ENCODE results near the gene ADGRE2. TPM values are rescaled to one million over a fixed set of nuclear protein-coding genes. Genes with fewer than 3 reads are reported as not detected.

Gene ADGRE2
- total and polyA plus RNA-seq, 4 donors = 0.40 to 5.3 (median 1.2) TPM

- no peak for DNase-seq (ENCODE audit: low spot score)
- Histone ChIP-seq H3K27me3 (ENCODE audit: control insufficient read depth in 4 of 4, insufficient read depth in 4 of 4, low read length in 3 of 4) (peaks cover 0 to 3% (median 1%) of the 10 kb centered on the region in 4 donors), H3K36me3 (ENCODE audit: control insufficient read depth in 4 of 4, insufficient read depth in 3 of 4, low read depth in 1 of 4, low read length in 3 of 4) (no peaks in the 10 kb centered on the region), H3K9me3 (ENCODE audit: control insufficient read depth in 4 of 4, low read length in 3 of 4) (no peaks in the 10 kb centered on the region), H3K27ac (ENCODE audit: low read depth in 1 of 2, low read length in 2 of 2) (peak overlapping the region in 1 of 2 donors; percentile 31), H3K4me3 (ENCODE audit: low read depth in 1 of 3, low read length in 3 of 3) (no peak overlapping the region), H3K9ac (ENCODE audit: low read depth in 1 of 2, low read length in 2 of 2) (no peak overlapping the region), H3K4me1 (ENCODE audit: control insufficient read depth in 4 of 4, insufficient read depth in 4 of 4, low read length in 3 of 4) (no peaks in the 10 kb centered on the region)
- TF ChIP-seq TAF1 (conservative IDR thresholded peaks at IDR 0.05) = no peak
- TF ChIP-seq NR2F2 (IDR thresholded peaks at IDR 0.05) = no peak
- TF ChIP-seq YY1 (IDR thresholded peaks at IDR 0.05) = no peak
- TF ChIP-seq GABPA (IDR thresholded peaks at IDR 0.05 in 1 of 2, conservative IDR thresholded peaks at IDR 0.05 in 1 of 2) = no peak
- no peak for TF ChIP-seq ATF3 (IDR thresholded peaks at IDR 0.05)
- no peak for TF ChIP-seq RXRA (IDR thresholded peaks at IDR 0.05)
- no peak for TF ChIP-seq HNF4G (IDR thresholded peaks at IDR 0.05)
- TF ChIP-seq CTCF (IDR thresholded peaks at IDR 0.05; ENCODE audit: low read depth, low read length, missing input control) = no peak
- no peak for TF ChIP-seq MAX (IDR thresholded peaks at IDR 0.05)
- no peak for TF ChIP-seq FOXA1 (IDR thresholded peaks at IDR 0.05)
- TF ChIP-seq RAD21 (IDR thresholded peaks at IDR 0.05) = no peak
- no peak for TF ChIP-seq ZBTB33 (IDR thresholded peaks at IDR 0.05)
- no peak for TF ChIP-seq FOXA2 (IDR thresholded peaks at IDR 0.05)
- no peak for TF ChIP-seq REST (IDR thresholded peaks at IDR 0.05)
- no peak for TF ChIP-seq EGR1 (IDR thresholded peaks at IDR 0.05; ENCODE audit: low read depth in 2 of 2)
- no peak for TF ChIP-seq SP1 (IDR thresholded peaks at IDR 0.05)
- TF ChIP-seq JUND (IDR thresholded peaks at IDR 0.05) = no peak
- no peak for TF ChIP-seq HNF4A (conservative IDR thresholded peaks at IDR 0.05)
- WGBS = 36% methylated on average over 3 of the region's 3 CpGs
These were observed 94.9 kb downstream of the ADGRE2 start for GRCh38 chr19:14683439-14683838.

Small RNAs within 50 kb of the gene (small RNA-seq; reads per million reads assigned to genes)
- gene AC005255.1 = 0.07 reads per million

Other genes with a start within 250 kb of the ADGRE2 start
- gene TECR, start 249.0 kb downstream of the ADGRE2 start, total RNA-seq = 10 to 100 TPM; 26.4 to 35.3 TPM
- gene TECR, start 249.0 kb downstream of the ADGRE2 start, polyA plus RNA-seq = 100 to 1,000 TPM in 1 of 2 donors, 10 to 100 TPM in 1; 86.3 to 157 TPM
- 100 to 1,000 TPM; 110 to 222 TPM for gene NDUFB7, start 206.5 kb downstream of the ADGRE2 start, total RNA-seq
- gene NDUFB7, start 206.5 kb downstream of the ADGRE2 start, polyA plus RNA-seq = 100 to 1,000 TPM; 282 to 293 TPM
- under 1 TPM in 1 of 2 donors, not detected in 1; 0.28 TPM for gene CLEC17A, start 195.5 kb downstream of the ADGRE2 start, total RNA-seq
- under 1 TPM in 1 of 2 donors, not detected in 1; 0.22 TPM for gene CLEC17A, start 195.5 kb downstream of the ADGRE2 start, polyA plus RNA-seq
- under 1 TPM; 0.28 to 0.67 TPM for gene ADGRE3, start 103.7 kb downstream of the ADGRE2 start, total RNA-seq
- under 1 TPM; 0.15 to 0.17 TPM for gene ADGRE3, start 103.7 kb downstream of the ADGRE2 start, polyA plus RNA-seq
- 10 to 100 TPM in 1 of 2 donors, 1 to 10 TPM in 1; 5.5 to 11.2 TPM for gene ZNF333, start 88.5 kb downstream of the ADGRE2 start, total RNA-seq
- 1 to 10 TPM; 1.7 to 1.8 TPM for gene ZNF333, start 88.5 kb downstream of the ADGRE2 start, polyA plus RNA-seq
- gene OR7A5, start 56.6 kb upstream of the ADGRE2 start, total RNA-seq = not detected
- not detected for gene OR7A5, start 56.6 kb upstream of the ADGRE2 start, polyA plus RNA-seq
- gene OR7C1, start 56.6 kb upstream of the ADGRE2 start, total RNA-seq = under 1 TPM in 1 of 2 donors, not detected in 1; 0.14 TPM
- gene OR7C1, start 56.6 kb upstream of the ADGRE2 start, polyA plus RNA-seq = under 1 TPM in 1 of 2 donors, not detected in 1; 0.06 TPM
- not detected for gene OR7A10, start 70.4 kb upstream of the ADGRE2 start, total RNA-seq
- not detected for gene OR7A10, start 70.4 kb upstream of the ADGRE2 start, polyA plus RNA-seq
- not detected for gene OR7A17, start 107.6 kb upstream of the ADGRE2 start, total RNA-seq
- not detected for gene OR7A17, start 107.6 kb upstream of the ADGRE2 start, polyA plus RNA-seq
- gene OR7C2, start 162.9 kb upstream of the ADGRE2 start, total RNA-seq = not detected
- gene OR7C2, start 162.9 kb upstream of the ADGRE2 start, polyA plus RNA-seq = not detected
- gene SLC1A6, start 201.3 kb upstream of the ADGRE2 start, total RNA-seq = not detected
- not detected for gene SLC1A6, start 201.3 kb upstream of the ADGRE2 start, polyA plus RNA-seq